HG02571 (cell line): ENCODE results near the gene SDHAF1.

ENCODE experiments used
- ATAC-seq: cut with Tn5 transposase; IDR thresholded peaks from one replicate; pipeline ENCODE4 v1.9.1; 2021; ENCODE audit warnings: mild to moderate bottlenecking, moderate library complexity; ENCODE audit not compliant: unreplicated experiment

The SDHAF1 gene

DNA sequence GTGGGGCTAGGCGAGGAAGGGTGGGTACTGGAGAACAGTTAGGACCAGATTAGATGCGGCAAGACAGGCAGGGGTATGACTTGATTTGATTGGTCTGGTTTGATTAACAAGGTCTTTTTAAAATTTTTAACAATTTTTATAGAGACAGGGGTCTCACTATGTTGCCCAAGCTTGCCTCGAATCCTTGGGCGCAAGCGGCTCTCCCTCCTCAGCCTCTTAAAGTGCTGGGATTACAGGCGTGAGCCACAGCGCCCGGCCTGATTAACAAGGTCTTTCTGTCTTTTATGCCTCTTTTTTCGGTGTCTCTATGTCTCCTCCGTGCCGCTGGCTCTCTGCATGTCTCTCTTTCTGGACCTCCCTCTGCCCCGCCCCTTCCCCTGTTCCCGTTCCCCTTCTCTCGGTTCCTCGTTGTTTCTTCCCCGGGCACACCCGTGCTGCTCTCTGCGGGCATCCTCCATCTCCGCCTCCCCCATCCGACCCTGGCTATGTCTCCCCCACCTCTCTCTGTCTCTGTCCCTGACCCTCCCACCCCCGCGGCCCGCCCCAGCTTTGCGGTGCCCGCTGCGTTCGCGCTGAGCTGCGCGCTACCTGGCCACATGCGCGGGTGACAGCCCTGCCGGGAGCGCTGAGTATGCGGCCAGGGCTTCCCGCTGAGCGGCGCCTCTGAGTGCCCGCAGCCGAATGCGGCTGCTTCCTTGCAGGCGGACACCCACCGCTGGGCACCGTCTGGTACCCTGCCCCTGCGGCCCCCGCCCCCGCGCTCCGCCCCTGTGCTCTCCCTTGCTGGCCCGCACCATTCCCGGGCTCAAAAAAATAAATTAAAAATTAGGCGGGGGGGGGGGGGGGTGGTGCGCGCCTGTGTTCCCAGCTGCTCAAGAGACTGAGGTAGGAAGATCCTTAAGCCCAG lies 8.1 kb upstream of the SDHAF1 start:
- ATAC-seq: no peak

DNA sequence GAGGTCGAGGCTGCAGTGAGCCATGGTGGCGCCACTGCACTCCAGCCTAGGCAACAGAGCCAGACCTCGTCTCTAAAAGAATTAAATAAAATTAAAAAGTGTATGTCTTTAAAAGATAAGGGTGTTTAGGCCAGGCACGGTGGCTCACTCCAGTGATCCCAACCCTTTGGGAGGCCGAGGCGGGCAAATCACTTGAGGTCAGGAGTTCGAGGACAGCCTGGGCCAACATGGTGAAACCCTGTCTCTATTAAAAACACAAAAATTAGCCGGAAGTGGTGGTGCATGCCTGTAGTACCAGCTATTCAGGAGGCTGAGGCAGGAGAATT lies 7.5 kb upstream of the SDHAF1 start:
- no peak for ATAC-seq

DNA sequence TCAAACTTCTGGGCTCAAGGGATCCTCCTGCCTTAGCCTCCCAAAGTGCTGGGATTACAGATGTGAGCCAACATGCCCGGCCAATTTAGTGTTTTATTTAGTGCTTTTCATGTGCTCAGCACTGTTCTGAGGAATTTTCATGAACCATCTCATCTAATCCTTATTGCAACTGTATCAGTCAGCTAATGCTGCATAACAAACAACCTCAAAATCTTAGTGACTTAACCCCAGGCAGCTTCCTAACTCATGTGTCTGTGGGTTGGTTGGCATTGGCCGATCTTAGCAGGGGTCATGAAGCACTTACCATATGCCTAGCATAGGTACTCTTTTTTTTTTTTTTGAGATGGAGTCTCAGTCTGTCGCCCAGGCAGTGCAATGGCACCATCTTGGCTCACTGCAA lies 6.2 kb upstream of the SDHAF1 start:
- ATAC-seq: no peak

DNA sequence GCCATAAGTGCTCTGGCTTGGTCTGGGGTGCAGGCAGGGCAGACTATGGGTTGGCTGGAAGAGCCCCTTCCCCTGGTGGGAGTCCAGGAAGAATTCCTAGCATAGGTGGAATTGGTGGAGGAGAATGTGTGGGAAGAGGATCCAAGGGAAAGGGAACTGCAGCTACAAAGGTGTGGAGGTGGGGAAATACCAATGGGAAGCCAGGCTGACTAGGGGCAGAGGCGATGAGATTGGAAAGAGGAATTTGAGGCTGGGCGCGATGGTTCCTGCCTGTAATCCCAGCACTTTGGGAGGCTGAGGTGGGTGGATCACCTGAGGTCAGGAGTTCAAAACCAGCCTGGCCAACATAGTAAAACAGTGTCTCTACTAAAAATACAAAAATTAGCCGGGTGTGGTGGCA lies 4.8 kb upstream of the SDHAF1 start:
- ATAC-seq: no peak

DNA sequence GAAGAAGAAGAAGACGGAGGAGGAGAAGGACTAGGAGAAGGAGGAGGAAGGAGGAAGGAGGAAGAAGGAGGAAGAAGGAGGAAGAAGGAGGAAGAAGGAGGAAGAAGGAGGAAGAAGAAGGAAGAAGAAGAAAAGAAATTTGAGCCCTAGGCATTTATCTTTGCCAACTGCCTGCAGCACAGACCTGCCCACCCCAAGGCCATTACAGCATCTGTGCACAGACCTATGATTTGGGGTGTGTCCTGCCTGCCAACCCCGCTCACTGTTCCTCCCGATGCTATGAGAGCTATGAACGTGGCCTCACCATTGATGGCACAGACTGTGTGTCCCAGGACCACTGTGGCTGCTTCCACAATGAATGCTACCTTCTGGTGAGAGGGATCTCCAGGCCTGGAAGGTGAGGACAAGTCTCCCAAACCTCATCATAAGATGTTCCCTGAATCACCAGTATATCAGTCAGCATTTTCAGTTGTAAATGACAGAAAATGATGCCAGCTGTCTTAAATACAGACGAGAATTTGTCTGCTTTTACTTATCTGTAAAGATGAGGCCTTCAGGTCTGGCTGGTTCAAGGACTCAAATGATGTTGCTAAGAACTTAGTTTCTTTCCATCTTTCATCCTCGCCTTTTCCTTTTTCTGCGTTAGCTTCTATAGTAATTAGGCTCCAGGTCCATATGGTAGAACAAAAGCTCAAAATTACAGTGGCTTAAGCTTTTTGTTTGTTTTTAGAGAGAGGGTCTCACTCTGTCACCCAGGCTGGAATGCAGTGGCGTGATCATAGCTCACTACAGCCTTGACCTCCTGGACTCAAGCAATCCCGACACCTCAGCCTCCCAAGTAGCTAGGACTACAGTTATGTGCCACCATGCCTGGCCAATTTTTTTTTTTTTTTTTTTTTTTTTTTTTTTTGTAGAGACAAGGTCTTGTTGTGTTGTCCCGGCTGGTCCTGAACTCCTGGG lies 3.9 kb upstream of the SDHAF1 start:
- no peak for ATAC-seq

DNA sequence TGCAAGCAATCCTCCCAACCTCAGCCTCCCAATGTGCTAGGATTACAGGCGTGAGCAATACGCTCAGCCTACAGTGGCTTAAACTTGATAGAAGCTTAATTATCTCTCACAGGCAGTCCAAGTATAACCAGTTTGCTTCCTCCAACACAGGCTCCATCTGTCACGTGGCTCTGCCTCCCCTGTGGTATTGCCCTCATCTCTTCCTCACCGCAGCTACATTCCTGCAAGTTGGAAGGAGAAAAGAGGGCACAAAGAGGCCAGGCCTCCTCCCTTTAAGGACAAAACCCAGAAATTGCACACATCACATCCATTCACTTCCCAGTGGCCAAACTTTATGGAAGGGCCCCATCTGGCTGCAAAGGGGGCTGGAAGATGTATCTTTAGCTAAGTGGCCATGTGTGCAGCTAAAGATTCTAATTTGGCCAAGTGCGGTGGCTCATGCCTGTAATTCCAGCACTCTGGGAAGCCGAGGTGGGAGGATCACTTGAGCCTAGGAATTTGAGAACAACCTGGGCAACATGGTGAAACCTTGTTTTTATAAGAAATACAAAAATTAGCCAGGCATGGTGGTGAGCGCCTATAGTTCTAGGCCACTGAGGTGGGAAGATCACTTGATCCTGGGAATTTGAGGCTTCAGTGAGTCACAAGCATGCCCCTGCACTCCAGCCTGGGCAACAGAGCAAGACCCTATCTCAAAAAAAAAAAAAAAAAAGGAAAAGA lies 3.1 kb upstream of the SDHAF1 start:
- ATAC-seq: no peak

DNA sequence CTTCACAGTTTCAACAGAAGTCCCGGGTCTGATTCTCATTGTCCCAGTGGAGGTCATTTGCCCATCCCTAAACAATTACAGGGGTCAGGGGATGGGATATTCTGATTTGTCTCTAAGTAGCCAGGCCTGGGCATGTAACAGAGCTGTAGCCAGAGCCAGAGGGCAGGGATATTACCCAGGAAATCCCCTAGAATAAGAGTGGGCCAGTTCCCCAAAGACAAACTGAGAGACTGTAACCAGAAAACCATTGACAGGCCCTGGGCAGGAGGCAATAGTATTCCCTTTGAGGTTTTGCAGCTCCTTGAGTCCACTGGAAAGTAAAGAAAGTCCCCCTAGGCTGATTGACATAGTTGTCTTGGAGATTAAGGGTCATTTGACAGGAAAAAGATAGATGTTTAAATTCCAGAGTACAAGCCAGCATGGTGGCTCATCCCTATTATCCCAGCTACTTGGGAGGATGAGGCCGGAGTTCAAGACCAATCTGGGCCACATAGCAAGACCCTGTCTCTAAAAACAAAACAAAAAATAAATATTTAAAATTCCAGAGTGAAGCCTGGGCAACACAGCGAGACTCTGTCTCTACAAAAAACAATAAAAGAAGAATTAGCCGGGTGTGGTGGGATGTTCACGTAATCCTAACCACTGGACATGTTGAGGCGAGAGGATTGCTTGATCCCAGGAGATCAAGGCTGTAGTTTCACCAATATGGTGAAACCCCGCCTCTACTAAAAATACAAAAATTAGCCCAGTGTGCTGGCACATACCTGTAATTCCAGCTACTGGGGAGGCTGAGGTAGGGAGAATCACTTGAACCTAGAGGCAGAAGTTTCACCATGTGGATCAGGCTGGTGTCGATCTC lies 1.9 kb upstream of the SDHAF1 start:
- no peak for ATAC-seq

DNA sequence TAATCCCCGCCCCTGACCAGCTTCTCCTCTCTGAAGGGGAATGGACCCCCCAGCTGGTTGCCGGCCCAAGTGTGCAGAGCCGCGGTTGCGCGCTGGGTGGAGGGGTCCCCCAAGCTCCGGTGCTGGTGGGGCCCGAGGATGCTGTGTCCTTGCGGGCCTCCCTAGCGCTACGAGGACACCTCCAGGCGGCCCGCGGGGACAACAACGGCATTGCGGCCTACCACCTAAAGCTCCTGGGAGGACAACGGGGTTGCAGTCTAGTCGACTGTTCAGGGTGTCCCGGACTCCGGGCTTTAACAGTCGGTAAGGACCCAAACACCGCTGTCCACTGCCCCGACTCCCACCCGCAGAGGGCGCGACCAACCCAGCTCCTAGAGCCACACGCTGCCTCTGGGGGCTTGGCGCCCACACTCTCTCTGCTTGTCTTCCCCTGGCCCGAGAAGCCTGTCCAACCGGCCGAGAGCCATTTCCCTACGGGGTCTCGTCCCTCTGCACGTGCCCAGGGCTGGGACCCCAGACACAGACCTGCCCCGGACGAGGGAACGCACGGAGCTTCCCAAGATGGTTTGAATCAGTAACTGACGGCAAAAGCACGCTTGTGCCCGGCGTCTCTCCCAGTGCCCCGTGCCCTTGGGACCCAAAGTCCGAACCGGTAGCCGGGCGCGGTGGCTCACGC lies 927 bp upstream of the SDHAF1 start:
- no peak for ATAC-seq

DNA sequence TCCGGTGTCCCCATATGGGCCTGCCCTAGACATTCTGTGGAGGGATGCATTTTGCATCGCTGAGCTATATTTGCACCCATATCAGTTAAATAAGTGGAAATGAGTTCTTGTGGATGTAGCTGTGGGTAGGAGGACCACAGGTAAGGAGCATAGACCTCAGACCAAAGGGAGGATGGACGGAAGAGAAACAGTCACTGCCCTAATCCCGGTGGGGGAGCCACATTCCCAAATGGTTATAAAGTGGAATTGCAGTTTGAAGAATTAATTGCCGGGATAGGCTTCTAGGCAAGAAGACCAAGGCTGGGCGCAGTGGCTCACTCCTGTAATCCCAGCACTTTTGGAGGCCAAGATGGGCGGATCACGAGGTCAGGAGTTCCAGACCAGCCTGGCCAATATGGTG lies 1.8 kb downstream of the SDHAF1 start:
- ATAC-seq: no peak

DNA sequence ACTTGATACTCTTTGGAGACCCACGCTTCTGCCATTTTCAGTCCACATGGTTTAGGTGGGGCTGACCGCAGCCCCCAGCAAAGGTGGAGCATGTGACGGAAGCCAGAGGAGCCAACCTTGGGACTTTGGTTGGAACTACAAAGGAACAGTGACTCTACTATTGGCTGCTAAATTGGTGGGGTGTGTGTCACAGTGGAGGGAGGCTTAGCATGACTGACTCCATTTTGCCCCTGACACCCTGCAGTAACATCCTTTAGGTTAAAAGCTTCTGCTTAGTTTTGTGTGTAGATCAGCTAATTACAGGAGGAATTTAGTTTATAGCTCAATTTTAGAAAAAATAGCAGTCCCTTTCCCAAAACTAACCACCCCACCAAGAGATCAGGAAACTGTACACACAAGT lies 6.6 kb downstream of the SDHAF1 start:
- ATAC-seq: no peak

DNA sequence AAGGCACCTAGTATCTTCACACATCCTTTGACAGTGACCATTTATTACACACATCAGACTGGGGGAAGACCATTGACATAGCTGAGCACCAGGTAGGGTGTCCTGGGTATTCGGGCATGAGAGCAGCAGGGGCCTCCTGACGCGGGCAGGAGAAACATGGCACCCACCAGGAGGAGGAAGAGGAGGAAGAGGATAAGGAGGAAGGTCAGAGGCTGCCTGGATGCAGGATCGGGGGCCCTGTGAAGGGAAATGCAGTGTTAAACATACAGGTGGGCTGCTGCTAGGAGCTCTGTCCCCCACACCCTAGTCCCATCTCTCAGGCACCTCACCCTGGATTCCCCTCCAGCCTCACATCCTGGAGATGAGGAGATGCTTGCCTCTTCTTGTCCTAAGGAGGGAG lies 8.3 kb downstream of the SDHAF1 start:
- ATAC-seq: no peak

DNA sequence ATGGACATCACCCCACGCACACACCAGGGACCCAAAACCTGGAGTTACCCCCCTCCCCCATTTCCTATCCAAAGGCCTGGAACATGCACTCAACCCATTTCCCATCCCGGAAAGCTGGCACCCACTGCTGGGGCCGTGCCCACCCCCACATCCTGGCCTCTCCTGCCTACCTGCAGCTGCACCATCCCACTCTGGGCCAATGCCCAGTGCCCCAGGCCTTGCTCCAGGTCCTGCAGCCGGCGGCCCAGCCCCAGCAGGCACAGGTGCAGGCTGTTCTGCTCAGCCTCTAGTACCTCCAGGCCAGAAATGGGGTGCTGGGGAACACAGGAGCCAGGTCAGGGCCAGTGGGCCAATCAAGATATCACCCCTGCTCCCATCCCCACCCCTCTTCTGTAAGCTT lies 12.0 kb downstream of the SDHAF1 start:
- ATAC-seq: no peak

DNA sequence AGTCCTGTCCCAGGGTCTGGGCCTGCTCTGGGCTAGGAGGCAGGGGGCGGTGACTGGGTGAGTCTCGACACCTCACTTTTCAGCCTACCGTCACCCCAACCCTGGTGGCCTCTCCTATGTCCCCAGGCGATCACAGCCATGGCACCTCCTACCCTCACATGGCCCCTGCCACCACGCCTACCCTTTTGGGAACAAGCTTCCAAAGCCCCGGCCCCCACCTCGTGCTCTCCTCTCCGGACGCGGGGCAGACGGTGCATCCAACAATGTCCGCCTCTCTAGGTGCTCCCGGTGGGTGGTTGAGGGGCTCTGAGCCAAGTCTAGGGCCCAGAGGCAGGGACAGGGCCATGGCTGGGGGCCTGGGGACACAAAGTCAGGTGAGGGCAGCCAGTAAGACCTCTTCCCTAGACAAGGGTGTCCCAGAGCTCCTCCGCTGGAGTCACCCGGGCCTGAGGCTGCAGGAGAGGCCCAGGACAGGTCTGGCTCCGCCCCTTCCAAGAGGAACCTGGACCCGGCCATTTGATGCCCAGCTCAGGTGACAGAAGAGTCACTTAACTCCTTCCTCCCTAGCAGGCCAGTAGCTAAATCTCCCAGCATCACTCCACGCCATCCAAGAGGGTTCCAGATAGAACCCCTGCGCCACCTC lies 13.5 kb downstream of the SDHAF1 start, which contains the start of gene SYNE4:
Gene SYNE4 (minus strand): TSS at position 478 of the 643 bp plus-strand sequence. CDS start 132 bp downstream, at position 346.
- ATAC-seq: no peak

DNA sequence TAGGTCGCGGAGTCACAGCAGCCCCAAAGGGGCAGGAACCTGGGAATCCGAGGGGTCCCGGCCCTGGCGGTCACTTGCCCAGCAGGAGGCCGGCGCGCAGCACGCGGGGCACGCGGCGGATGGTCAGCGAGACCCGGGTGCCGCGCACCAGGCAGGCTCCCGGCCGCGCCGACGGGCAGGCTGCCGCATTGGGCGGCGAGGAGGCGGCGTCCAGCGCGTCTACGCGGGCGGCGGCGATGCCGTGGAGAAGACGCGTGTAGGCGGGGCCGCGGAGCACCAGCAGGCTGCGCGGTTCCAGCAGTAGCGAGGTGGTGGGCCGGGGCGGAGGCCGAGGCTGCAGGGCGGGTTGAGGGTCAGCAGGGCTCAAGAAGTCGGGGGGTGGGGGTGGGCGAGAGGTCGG lies 14.2 kb downstream of the SDHAF1 start:
- no peak for ATAC-seq

DNA sequence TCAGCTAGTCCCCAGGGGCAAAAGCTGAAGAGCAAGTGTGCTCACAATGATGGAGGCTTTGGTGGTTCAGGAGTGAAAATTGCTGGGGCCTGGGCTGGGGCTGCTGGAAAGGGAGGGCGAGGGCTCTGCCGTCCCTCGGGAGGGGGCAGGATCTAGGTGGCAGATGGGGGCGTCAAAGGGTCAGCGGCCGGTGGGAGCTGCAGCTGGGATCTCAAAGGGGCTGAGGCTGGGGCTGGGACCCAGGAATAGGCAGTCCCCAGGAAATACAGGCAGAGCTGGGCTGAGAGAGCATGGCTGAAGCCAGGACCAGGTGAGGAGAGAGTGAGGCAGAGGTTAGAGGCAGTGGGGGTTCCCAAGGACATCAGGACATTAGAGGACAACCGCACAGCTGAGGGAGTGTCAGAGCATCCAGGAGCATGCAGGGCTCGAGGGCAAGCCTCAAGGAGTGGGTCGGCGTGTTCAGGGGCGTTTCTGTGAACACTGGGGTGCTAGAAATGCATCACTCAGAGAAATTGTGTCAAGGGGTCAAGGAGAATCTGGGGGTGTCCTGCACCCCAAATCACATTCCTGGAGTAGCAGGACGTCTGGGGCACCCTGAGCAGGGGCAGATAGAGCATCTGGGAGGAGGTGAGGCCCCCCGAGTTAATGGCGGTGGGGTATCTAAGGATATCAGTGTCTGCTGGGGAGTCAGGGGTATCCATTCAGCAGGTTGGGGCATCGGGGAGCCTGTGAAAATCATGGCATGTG lies 14.8 kb downstream of the SDHAF1 start:
- ATAC-seq: no peak

DNA sequence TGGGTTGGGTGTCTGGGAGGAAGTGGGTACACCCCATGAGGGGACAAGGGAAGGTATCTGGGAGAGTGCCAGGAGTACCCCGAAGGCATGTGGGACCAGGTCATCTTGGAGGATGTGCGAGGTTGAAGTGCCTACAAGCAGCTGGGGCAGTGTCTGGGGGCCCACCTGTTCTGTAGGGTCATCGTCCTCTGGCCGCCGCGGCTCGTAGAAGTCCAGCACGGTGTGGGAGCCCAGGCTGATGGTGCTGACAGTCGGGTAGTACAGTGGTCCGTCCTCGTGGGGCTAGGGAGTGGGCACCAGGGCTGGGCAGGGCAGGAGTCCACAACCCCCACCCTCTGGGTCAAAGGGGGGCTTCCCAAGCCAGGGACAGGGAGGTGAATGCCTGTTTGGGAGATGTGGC lies 15.4 kb downstream of the SDHAF1 start:
- no peak for ATAC-seq

DNA sequence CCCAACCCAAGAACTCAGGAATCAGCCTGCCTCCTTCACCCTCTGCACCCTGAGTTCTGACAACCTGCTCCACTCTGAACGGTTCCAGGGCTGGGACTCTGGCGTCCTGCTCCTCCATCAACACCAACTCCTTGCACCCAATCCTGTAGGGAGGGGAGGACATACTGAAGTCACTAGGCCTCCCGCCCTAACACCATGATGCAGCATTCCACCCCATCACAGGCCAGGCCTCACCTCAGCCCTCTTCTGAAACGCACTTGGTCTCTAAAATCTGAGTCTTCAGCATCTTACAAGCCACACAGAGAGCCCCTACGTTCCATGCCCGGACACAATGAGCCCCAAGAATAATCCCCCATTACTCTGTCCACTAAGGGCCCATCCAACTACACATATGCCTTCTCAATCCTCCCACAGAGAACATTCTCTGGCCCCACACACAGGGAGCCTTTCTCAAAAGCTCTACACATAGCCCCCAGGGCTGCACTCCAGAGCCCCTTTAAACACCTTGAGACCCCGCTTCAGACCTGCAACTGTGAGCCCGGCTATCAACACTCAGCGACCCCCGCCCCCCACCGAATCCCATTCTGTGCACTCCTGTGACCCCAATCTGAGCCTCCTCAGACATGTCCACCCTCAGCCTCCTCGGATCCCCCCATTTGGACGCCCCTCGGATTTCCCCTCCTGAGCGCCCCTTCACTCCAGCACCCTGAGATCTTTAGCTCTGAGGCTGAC lies 18.5 kb downstream of the SDHAF1 start:
- no peak for ATAC-seq
